Neural cell (in vitro differentiated cells): ENCODE measurements around the gene SLC4A9.

Experiments used
- EZH2 ChIP-seq: fragments of 200-600, 300-800 bp; shearing (Covaris generic), sonication (generic); IDR thresholded peaks from 2 replicates; pipeline ENCODE4 v1.6.1; 2014; ENCODE audit warnings: antibody characterized with exemption, low read length, borderline replicate concordance, mild to moderate bottlenecking; ENCODE audit not compliant: insufficient read depth, poor library complexity, severe bottlenecking
- TF ChIP-seq, protein P1 (sequence below): fragments of 450-650 bp; IDR thresholded peaks from 2 replicates; pipeline ENCODE4 v1.5.1; 2014; ENCODE audit warnings: antibody characterized with exemption, mild to moderate bottlenecking, moderate library complexity; ENCODE audit not compliant: poor library complexity, severe bottlenecking

DNA sequence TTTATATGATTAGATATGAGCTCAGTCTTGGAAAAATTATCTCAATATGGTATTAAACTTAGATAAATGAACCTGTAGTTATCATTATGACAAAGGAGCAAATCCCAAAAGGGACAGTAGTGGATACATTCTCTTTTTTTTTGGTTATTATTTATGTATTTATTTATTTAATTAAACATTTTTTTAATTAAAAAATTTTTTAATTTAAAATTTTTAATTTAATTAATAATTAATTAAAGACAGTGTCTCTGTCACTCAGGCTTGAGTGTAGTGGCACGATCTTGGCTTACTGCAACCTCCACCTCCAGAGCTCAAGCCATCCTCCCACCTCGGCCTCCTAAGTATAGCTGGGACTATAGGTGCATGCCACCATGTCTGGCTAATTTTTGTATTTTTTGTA is 57.2 kb downstream of the SLC4A9 start:
- TF ChIP-seq, protein P1, sequence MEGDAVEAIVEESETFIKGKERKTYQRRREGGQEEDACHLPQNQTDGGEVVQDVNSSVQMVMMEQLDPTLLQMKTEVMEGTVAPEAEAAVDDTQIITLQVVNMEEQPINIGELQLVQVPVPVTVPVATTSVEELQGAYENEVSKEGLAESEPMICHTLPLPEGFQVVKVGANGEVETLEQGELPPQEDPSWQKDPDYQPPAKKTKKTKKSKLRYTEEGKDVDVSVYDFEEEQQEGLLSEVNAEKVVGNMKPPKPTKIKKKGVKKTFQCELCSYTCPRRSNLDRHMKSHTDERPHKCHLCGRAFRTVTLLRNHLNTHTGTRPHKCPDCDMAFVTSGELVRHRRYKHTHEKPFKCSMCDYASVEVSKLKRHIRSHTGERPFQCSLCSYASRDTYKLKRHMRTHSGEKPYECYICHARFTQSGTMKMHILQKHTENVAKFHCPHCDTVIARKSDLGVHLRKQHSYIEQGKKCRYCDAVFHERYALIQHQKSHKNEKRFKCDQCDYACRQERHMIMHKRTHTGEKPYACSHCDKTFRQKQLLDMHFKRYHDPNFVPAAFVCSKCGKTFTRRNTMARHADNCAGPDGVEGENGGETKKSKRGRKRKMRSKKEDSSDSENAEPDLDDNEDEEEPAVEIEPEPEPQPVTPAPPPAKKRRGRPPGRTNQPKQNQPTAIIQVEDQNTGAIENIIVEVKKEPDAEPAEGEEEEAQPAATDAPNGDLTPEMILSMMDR: no peak
- TF ChIP-seq EZH2: no peak
